Uterus (tissue), 2 donors: ENCODE data around the gene PSENEN.

Experiments
- CTCF ChIP-seq, 4 experiments: fragments of 200-600 bp in 2 of 4; fragments of 450-650 bp in 2 of 4; sonication (generic) in 2 of 4; IDR thresholded peaks; one replicate each; pipeline ENCODE4 v1.5.1; 2016 to 2019; ENCODE audit warnings: antibody characterized with exemption in 4 of 4, mild to moderate bottlenecking in 2 of 4, moderate library complexity in 1 of 4
- POLR2A ChIP-seq, 2 donors: fragments of 450-650 bp; IDR thresholded peaks; one replicate each; pipeline ENCODE4 v1.6.1; 2016; ENCODE audit warnings: antibody characterized with exemption in 2 of 2, mild to moderate bottlenecking in 1 of 2, moderate library complexity in 1 of 2

DNA sequence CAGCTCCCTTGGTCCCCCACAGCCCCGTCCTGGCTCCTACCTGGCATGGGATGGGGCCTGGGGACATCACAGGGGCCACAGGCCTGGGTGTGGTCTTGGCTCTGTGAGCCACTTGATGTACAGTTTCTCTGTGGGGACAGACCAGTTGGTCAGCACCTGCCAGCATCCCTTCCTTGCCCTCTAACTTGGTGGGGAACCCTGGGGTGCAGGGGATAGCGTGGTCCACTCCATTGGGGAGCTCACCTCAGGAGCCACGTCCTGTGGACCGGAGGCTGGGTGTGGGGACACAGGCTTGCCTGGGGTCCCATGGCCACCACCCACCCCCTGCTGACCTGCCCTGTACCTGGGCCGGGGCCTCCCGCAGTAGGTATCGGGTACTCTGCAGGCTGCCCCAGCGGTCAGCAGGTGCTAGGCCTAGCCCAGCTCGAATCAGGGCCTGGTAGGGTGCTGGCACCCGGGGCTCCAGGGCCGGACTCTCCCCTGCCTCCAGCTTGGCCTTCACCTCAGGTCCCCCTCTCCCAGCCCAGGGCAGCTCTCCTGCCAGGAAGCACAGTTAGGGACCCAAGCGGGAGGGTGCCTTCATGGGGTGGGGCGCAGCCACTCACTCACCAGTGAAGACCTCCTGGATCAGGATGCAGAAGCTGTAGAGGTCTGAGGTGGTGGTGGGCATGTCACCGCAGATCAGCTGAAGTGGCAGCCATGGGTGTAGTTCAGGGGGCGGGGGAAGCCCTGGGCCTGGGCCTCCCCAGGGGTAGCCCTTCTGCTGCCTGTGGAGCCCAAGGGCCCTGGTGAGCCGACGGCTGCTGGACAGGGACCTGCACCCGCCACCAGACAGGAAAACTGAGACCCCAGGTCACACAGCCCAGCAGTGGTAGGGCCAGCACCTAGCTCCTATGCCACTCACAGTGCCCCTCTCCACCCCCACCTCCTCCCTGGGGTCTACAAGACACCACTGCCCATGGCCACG is 44.8 kb downstream of the PSENEN start:
- TF ChIP-seq CTCF (IDR thresholded peaks at IDR 0.05) (no peak), POLR2A (IDR thresholded peaks at IDR 0.05) (no peak)
